GM23338 (cell line): ENCODE data around the gene ZG16B. TPM values are rescaled to one million over a fixed set of nuclear protein-coding genes. Genes with fewer than 3 reads are reported as not detected.

ENCODE experiments used
- ATAC-seq: fragments of 200-7000 bp; cut with Tn5 transposase; 3 replicates; pipeline ENCODE4 v1.9.1; 2020
- DNase-seq: peaks from one replicate; pipeline ENCODE4 v3.0.0-alpha.2; 2015; ENCODE audit warnings: low spot score
- H2AFZ ChIP-seq: fragments of 200-600 bp; sonication (generic); 2 replicates; pipeline ENCODE4 v1.8.0; 2016; ENCODE audit warnings: antibody characterized with exemption, mild to moderate bottlenecking, moderate library complexity
- H3F3A ChIP-seq: fragments of 200-600 bp; sonication (generic); replicated peaks from 2 replicates; pipeline ENCODE4 v1.8.0; 2017; ENCODE audit warnings: antibody characterized with exemption, mixed run types, low read depth
- H3K27ac ChIP-seq: fragments of 200-600 bp; sonication (generic); 2 replicates; pipeline ENCODE4 v1.6.1; 2016; ENCODE audit warnings: low read depth
- H3K27me3 ChIP-seq: fragments of 200-600 bp; sonication (generic); 2 replicates; pipeline ENCODE4 v1.8.0; 2016; ENCODE audit warnings: mild to moderate bottlenecking, mixed run types, moderate library complexity; ENCODE audit not compliant: insufficient read depth
- H3K36me3 ChIP-seq: fragments of 200-600 bp; sonication (generic); 2 replicates; pipeline ENCODE4 v1.8.0; 2016; ENCODE audit warnings: mild to moderate bottlenecking; ENCODE audit not compliant: insufficient read depth
- H3K4me1 ChIP-seq: fragments of 200-600 bp; sonication (generic); 2 replicates; pipeline ENCODE4 v1.8.0; 2016; ENCODE audit warnings: mild to moderate bottlenecking, moderate library complexity; ENCODE audit not compliant: insufficient read depth
- H3K4me2 ChIP-seq: fragments of 200-600 bp; sonication (generic); 2 replicates; pipeline ENCODE4 v1.7.1; 2017; ENCODE audit warnings: mixed run types
- H3K4me3 ChIP-seq: fragments of 200-600 bp; sonication (generic); 2 replicates; pipeline ENCODE4 v1.6.1; 2016; ENCODE audit warnings: mixed run types
- H3K79me2 ChIP-seq: fragments of 200-600 bp; sonication (generic); replicated peaks from 2 replicates; pipeline ENCODE4 v1.8.0; 2017; ENCODE audit warnings: mild to moderate bottlenecking; ENCODE audit not compliant: insufficient read depth
- H3K9me2 ChIP-seq: fragments of 200-600 bp; sonication (generic); 2 replicates; pipeline ENCODE4 v1.8.0; 2017; ENCODE audit not compliant: insufficient read depth
- H4K20me1 ChIP-seq: fragments of 200-600 bp; sonication (generic); replicated peaks from 2 replicates; pipeline ENCODE4 v1.8.0; 2017; ENCODE audit warnings: mild to moderate bottlenecking; ENCODE audit not compliant: insufficient read depth
- H3K27ac Mint-ChIP-seq: 2 replicates; pipeline ENCODE4 v1.8.0; 2020; ENCODE audit warnings: inconsistent platforms, mild to moderate bottlenecking, moderate library complexity, mixed read lengths
- H3K27me3 Mint-ChIP-seq: 3 replicates; pipeline ENCODE4 v1.8.0; 2022; ENCODE audit warnings: low read depth, mild to moderate bottlenecking, moderate library complexity, mixed read lengths, inconsistent platforms; ENCODE audit not compliant: insufficient read depth, poor library complexity
- H3K36me3 Mint-ChIP-seq: 3 replicates; pipeline ENCODE4 v1.8.0; 2021; ENCODE audit warnings: low read depth, mild to moderate bottlenecking, inconsistent platforms, moderate library complexity, mixed read lengths
- H3K4me1 Mint-ChIP-seq: 3 replicates; pipeline ENCODE4 v1.8.0; 2020; ENCODE audit warnings: mild to moderate bottlenecking, inconsistent platforms, mixed read lengths
- H3K4me3 Mint-ChIP-seq: 3 replicates; pipeline ENCODE4 v1.8.0; 2021; ENCODE audit warnings: moderate library complexity, mild to moderate bottlenecking, inconsistent platforms, mixed read lengths
- H3K9me3 Mint-ChIP-seq: 3 replicates; pipeline ENCODE4 v1.8.0; 2020; ENCODE audit warnings: moderate library complexity, mild to moderate bottlenecking, inconsistent platforms, mixed read lengths
- CREB1 ChIP-seq: fragments of 250-450 bp; sonication (Bioruptor Pico); IDR thresholded peaks from 2 replicates; pipeline ENCODE4 v1.5.0; 2020; ENCODE audit warnings: low read depth, mild to moderate bottlenecking, moderate library complexity
- EZH2 ChIP-seq: fragments of 200-600 bp; sonication (generic); IDR thresholded peaks from one replicate; pipeline ENCODE4 v1.8.0; 2017; ENCODE audit warnings: antibody characterized with exemption, mild to moderate bottlenecking, low read depth; ENCODE audit not compliant: unreplicated experiment
- REST ChIP-seq: IDR thresholded peaks from one replicate; pipeline ENCODE4 v1.6.1; 2018; ENCODE audit warnings: antibody characterized with exemption; ENCODE audit not compliant: unreplicated experiment
- polyA plus RNA-seq: library from polyadenylated mRNA; unstranded; fragments of >200 nt; fragmentation: Nextera tagmentation; extraction: Ambion mirVana; gene quantifications from 2 replicates; pipeline ENCODE4 v1.2.1, GENCODE V29; 2016
- total RNA-seq: library from RNA; depleted of rRNA; stranded (reverse); fragments of >200 nt; shearing (Covaris generic); gene quantifications from 2 replicates; pipeline ENCODE4 v1.2.3, GENCODE V29; 2014

Gene ZG16B
- total and polyA plus RNA-seq, 2 experiments from 2014 or later = not detected

- no peaks in the 10 kb centered on the region for H3K36me3 ChIP-seq
- Mint-ChIP-seq H3K4me1 (peaks cover 3% of the 10 kb centered on the region), H3K27ac (no peak overlapping the region), H3K36me3 (peaks cover 13% of the 10 kb centered on the region), H3K9me3 (peaks cover 25% of the 10 kb centered on the region), H3K27me3 (peaks cover 19% of the 10 kb centered on the region), H3K4me3 (no peak overlapping the region)
- TF ChIP-seq EZH2 = no peak
- H2AFZ ChIP-seq = no peak overlapping the region
- peaks cover 3% of the 10 kb centered on the region; the same call in 1 of the 2 replicates for H3K4me1 ChIP-seq
- no peaks in the 10 kb centered on the region for H3F3A ChIP-seq
- ATAC-seq (no peak), DNase-seq (no peak)
- no peaks in the 10 kb centered on the region for H3K9me2 ChIP-seq
- peaks cover 16% of the 10 kb centered on the region for H3K27me3 ChIP-seq
- H4K20me1 ChIP-seq = no peaks in the 10 kb centered on the region
- peak overlapping the region; percentile 68; the same call in 1 of the 2 replicates for H3K4me3 ChIP-seq
- no peak overlapping the region for H3K27ac ChIP-seq
- no peaks in the 10 kb centered on the region for H3K79me2 ChIP-seq
- peak overlapping the region; percentile 90; the same call in 1 of the 2 replicates for H3K4me2 ChIP-seq
Observed at GRCh38 chr16:2856686-2857450, 26.8 kb downstream of the ZG16B start.

- Mint-ChIP-seq H3K27ac (no peak within 1 kb of the TSS), H3K36me3 (peaks cover 13% of the 10 kb centered on the region), H3K4me1 (peaks cover 3% of the 10 kb centered on the region), H3K4me3 (peak within 1 kb of the TSS; percentile 81), H3K9me3 (peaks cover 25% of the 10 kb centered on the region), H3K27me3 (peaks cover 19% of the 10 kb centered on the region)
- Histone ChIP-seq H3K4me3 (peak within 1 kb of the TSS; percentile 68), H4K20me1 (no peaks in the 10 kb centered on the region), H3K4me1 (peaks cover 3% of the 10 kb centered on the region; the same call in 1 of the 2 replicates), H3F3A (no peaks in the 10 kb centered on the region), H3K79me2 (no peaks in the 10 kb centered on the region), H3K4me2 (peak within 1 kb of the TSS; percentile 90), H2AFZ (peak within 1 kb of the TSS; percentile 94), H3K27me3 (peaks cover 16% of the 10 kb centered on the region), H3K27ac (no peak within 1 kb of the TSS), H3K36me3 (no peaks in the 10 kb centered on the region), H3K9me2 (no peaks in the 10 kb centered on the region)
- no peak for TF ChIP-seq REST
- 0 out of 2 replicates have a peak, but pooled peaks have one; percentile 28 for TF ChIP-seq CREB1 (CRISPR knock-in tag)
- DNase-seq = peak; percentile 80
- peak; percentile 67 for ATAC-seq
Observed at GRCh38 chr16:2857451-2858244, 27.5 kb downstream of the ZG16B start, which contains the start of gene PRSS22. Gene PRSS22, minus strand, starts transcription at chr16:2858170. Its CDS starts 66 bp downstream, at chr16:2858104.
